LNCAP (cell line): ENCODE measurements around the gene WARS2.
A peak's percentile ranks its signal among the peaks of the same experiment; 100 is the strongest.

Source experiments
- CTCF ChIP-seq: fragments of 450-650 bp; IDR thresholded peaks from 2 replicates; pipeline ENCODE4 v1.5.1; 2017; ENCODE audit warnings: mild to moderate bottlenecking

Gene WARS2

GRCh38 chr1:119011116-119011515 lies 129.3 kb downstream of the WARS2 start:
- TF ChIP-seq CTCF = no peak

GRCh38 chr1:119010201-119010600 lies 130.3 kb downstream of the WARS2 start:
- TF ChIP-seq CTCF = no peak

- TF ChIP-seq CTCF = no peak
Observed at GRCh38 chr1:119009312-119009655, 131.2 kb downstream of the WARS2 start.

- peak; percentile 61 for TF ChIP-seq CTCF
Observed at GRCh38 chr1:119008483-119009311, 131.8 kb downstream of the WARS2 start.

GRCh38 chr1:119007670-119008482 lies 132.6 kb downstream of the WARS2 start:
- TF ChIP-seq CTCF = no peak

GRCh38 chr1:119007339-119007669 lies 133.1 kb downstream of the WARS2 start:
- TF ChIP-seq CTCF = no peak

GRCh38 chr1:119006406-119007279 lies 133.8 kb downstream of the WARS2 start:
- TF ChIP-seq CTCF = no peak
